SKM-1 treated with dmso at 0.1 percent for 144 hours (cell line): ENCODE data around the gene DYNLT2.
"Not testable (repeated sequence)": the region's sequence is repeated elsewhere in the genome, so short reads cannot be mapped to it uniquely, and the experiment has no call there.

Experiments
- DNase-seq: peaks from one replicate; lab custom pipeline; 2025; ENCODE audit not compliant: unreplicated experiment; lab: John Stamatoyannopoulos, UW

Gene DYNLT2

DNA sequence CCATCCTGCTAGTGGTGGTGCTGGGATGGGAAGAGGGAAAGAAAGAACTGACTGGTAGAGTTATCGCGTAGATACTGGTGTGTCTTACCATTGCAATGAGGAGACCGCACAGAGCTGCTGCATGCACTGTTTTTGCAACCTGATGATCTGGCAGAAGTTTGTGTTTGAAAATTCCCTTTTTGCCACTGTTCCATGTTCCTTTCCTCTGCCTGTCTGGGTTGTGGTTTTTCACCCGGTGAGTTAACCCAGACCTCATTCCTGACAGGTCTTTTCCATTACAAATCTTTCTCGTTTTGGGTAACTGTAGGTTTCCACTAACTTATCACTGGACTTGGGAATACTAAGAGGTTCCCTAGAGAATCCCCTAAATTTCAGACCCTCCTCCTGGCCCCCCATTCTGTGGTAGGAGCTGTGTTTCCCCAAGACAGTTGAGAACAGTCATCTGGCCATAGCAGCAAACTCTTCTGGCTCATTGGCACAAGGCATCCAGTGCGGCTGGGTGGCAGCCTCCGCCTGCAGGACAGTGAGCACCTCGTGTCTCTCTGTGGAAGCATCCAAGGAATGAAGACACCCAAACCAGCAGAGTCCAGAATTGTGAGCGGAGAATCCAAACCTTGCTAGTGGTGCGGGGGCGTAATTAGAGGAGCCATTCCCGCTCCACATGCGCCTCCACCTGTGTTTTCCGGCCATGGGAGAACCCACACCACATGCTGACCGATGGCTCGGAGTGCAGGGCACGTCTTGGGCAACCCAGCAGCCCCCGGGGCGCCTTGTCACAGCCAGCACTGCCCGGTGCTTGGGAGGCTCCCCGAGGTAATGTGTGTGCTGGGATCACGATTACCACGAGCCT, 32.8 kb upstream of the DYNLT2 start:
- DNase-seq, result no peak

DNA sequence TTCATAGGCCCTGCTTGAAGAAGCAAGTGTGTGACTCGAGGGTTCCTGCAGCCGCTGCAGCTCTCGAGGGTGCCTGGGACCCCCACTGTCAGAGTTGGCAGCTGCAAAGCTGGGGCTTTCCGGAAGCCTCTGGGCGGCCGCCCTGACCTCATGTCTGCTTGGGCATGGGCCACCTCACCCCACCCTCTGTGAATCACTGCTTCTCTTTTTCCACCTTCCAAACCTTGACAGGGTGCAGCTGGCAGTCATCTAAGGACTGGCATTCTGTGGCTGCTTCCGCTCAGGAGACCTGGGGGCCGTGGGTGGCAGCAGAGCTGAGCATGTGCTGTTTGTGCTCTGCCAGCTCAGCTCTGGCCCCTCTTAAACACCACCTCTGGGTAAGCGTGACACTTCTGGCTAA, 32.0 kb upstream of the DYNLT2 start:
- no peak for DNase-seq

DNA sequence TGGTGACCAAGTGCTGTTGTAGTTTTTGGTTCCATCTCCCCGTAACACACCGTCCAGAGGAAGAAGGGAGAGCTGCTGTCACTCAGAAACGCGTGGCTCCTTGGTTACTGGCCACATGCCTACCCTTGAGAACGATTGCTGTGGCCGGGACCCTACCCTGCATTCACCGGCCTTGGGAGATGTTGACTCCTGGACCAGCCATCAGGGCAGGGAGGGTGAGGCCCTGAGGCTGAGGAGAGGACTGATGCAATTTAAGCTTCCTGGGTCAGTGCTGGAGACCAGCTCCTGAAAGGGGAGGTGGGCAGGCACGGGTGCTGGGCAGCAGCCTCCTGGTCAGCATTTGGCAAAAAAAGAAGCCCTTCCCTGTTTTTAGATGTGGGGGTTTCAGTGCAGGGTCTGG, 31.6 kb upstream of the DYNLT2 start:
- DNase-seq, result no peak

DNA sequence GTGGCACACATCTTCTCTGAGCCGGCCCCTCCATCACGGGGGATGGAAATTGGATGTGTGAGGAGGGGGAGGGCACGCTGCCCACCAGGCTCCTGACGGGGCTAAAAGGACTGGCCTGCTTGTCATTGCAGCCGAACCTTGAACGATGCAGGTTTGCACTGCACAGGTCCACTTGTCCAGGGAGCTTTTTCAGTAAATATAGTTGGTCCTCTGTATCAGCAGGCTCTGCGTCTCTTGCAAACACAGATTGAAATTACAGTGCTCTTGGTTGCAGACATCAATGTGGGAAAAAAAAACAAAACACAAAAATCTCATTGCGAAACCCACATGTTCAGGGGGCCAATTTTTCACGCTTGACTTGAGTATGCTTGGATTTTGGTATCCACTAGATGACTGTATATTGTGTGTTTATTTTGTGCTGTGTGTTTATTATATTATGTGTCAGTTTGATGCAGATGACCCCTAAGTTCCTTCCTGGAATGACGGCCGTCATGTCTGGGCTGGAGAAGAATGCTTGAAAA, 29.3 kb upstream of the DYNLT2 start:
- DNase-seq, result no peak

DNA sequence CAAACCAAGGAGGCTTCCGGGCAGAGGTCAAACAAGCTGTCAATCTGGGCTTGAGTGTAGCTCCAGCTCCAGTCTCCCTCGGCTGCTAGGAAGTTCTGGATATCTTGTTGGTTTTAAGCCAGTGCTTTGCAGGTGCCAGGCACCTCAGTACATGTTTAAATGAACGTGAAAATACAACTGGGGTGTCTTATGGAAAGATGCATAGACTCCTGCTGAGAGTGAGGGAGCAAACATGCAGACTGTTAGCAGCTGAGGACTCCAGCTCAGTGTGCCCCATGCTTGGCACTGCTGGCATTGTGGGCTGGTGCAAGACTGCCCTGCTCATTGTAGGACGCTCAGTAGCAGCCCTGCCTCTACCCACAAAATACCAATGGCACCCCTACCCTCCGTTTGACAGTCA, 28.5 kb upstream of the DYNLT2 start:
- no peak for DNase-seq

DNA sequence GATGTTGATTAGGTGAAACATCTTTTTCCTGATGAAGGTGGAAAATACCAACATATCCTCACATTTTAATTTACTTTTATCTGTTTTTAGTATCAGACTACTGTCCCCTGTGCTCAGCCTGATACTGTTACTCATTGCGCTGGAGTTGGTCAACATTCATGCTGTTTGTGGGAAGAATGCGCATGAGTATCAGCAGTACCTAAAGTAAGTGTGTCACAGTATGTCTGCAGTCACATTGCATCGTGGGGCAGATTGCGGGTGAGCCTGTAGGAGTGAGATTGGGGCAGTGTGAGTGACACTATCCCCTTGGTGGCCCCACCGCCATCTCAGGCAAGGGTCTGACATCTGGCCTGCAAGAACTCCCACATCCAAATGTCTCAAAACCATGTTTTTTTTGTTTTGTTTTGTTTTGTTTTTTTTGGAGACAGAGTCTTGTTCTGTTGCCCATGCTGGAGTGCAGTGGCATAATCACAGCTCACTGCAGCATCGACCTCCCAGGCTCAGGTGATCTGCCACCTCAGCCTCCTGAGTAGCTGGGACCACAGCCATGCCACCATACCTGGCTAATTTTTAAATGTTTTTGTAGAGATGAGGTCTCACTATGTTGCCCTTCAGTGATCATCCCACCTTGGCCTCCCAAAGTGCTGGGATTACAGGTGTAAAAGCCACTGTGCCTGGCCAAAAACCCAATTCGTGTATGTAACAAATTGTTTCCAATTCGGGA, 27.9 kb upstream of the DYNLT2 start:
- no peak for DNase-seq

DNA sequence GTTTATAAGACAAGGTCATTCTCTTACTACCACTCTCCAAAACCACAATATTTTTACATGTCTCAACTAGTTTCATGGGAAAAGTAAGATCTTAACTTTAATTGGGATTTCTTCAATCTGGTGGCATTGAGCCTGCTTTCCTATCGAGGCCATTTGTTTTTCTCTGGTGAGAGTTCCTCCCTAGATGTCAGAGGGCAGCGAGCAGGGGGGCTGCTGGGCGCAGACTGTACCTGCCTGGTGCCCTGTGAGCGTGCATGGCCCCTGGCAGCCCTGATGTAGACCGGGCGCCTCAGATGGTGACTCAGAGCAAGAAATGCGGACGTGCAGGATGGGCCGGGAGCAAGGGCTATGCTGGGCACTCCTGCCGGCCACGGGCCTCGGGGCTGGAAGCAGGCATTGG, 27.3 kb upstream of the DYNLT2 start:
- DNase-seq, result no peak

DNA sequence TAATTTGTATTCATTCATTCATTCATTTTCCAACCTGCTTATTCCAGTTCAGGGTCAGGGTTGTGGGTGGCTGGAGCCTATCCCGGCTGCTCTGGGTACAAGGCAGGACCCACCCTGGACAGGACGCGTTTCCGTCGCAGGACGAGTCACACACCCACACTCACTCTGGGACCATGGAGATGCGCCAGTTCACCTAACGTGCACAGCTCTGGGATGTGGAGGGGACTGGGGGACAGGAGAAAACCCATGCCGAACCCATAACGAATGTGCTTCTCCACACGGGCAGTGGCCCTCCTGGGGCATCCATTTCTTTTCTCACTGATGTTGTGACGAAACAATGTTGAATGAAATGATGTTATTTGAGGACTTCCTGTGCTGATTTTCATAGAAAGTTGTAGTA, 26.5 kb upstream of the DYNLT2 start:
- DNase-seq, result no peak

DNA sequence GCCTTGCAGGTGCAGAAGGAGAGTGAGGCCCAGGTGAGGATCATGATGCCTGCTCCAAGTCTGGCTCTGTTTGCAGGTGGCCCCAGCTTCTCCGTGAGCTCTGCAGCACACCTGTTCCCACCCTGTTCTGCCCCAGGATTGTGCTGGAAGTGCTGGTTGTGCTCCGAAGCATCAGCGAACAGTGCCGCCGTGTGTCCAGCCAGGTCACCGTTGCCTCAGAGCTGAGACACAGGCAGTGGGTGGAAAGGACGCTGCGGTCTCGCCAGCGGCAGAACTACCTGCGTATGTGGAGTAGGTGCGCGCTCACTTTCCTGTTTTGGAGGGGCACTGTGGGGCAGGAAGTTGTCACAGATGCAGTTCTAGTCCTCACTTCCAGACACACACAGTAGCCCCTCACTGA, 25.0 kb upstream of the DYNLT2 start:
- no peak for DNase-seq

DNA sequence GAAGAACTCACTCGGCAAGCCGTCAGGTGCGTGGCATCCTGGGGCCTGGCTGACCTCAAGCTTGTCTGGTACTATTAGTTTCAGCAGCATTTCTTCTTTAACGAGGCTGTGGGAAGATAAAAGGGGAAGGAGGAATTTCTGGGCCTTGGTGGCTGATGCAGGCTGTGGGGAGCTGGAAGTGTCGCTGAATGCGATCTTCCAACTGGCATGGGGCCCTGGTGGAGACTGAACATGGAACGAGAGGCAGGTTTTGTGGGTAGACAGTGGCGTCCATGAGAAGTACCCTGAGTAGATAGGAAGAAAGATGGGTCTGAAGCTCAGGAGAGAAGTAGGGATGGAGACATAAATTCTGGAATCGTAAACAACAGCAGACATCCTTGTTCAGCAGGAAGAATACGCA, 23.9 kb upstream of the DYNLT2 start:
- DNase-seq, result no peak

DNA sequence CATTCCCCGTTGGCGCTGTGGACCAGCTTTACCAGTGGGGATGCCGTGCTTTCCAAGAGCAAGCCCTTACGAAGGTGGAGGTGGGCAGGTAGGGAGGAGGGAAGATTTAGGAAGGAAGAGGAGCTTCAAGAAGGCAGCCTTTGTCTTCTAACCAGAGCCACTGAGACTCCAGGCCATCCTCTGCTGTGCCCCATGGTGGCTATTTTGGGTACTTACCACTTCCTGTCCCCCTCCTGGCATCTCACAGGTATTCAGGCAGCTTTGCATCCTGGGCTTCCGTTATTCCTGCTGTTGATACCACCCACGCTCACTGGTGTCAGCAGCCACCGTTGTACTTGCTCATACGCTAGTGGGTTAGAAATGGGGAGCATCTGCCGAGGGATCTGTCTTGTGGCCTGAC, 23.0 kb upstream of the DYNLT2 start:
- no peak for DNase-seq

DNA sequence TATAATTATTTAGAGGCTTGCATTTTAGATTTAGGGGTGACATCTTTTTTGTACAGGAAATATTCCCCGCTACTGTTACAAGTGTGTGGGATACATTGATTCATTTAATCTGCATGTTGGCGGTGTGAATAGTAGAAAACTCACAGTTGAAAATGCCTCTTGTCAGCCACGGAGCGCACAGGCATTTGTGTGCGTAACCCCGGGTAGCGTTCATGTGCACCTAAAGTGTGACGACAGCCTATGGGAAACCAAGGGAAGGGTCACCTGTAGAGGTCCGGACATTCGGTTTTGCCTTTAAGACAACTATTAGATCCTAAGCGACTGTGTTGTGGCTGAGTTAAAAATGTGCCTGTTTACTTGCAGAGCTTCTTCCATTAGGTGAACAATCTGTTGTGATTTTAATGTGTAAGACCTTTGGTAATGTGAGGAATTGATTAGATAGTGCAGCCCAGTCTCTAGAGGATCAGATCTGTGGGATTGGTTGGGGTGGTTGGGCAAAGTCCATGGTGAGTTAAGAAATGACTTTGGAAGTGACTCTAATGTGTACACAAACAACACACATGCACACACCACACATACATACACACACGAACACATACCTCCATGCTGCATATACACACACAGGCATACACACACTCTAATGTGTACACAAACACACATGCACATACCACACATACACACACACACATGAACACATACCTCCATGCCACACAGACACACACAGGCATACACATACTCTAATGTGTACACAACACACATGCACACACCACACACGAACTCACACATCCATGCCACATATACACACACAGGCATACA, 15.8 kb upstream of the DYNLT2 start:
- DNase-seq, result no peak

DNA sequence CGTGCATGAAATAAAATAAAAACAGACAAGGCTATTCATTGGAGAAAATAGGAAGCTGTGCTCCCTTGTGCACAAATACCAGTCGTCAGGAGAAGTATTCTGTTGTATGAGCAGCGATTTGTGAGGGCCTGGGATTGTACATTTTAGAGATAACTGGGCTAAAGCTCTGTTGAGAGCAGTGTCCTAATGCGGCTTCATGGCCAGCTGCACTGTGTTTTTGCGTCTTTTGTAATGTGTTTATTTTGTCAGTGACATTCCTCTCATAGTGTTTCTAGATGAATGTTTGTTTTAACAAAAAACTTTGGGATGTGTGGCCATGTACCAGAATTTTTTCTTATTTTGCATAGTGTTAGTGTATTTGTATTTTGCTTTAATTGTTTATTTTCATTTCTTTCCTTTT, 14.9 kb upstream of the DYNLT2 start:
- no peak for DNase-seq

DNA sequence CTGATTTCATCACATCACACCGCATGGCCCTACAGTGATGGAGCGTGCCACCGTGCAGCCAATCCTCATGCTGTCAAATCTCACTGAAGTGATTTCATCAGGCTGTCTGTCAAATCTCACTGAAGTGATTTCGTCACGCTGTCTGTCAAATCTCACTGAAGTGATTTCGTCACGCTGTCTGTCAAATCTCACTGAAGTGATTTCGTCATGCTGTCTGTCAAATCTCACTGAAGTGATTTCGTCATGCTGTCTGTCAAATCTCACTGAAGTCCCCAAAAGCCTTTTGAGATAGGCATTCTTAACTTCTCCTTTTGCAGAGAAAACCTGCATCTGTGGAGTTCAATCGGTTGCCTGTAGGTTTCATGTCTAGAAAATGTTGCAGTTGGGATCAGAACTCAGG, 14.4 kb upstream of the DYNLT2 start:
- DNase-seq, result not testable (repeated sequence)

DNA sequence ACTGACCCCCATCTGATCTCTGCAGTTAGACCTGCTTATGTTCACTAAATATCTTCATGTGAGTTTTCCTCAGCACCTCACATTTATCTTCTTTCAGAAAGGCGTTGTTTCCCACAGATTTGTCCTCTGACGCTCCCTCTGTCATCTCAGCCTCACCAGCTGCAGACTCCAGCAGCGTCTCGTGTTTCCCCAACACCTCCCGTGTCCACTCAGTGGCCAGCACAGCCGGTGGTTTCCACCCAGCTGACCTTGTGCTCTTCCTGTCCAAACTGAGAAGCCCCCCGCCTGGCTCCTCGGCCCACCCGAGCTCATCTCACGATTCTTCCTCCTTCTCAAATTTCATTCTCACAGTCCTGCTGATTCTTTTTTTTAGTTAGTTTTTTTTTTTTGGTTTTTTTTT, 12.5 kb upstream of the DYNLT2 start:
- no peak for DNase-seq

DNA sequence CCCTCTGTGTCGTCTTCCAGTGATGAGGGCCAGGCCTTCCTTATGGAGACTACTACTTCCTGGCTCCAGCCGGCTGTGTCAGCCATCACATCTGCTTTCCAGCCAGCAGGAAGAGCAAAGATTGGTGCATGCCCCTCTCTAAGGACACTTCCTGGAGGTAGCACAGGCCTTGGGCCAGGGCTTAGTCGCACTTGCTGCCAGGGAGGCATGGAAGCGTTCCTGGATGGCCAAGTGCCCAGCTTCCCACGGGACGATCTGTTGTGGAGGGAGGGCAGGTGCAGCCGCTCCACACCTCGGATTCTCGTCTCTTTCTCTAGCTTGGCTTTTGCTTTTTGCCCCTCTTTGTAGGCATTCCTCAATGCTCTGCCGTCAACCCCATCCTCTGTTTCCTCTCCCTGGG, 11.9 kb upstream of the DYNLT2 start:
- no peak for DNase-seq

DNA sequence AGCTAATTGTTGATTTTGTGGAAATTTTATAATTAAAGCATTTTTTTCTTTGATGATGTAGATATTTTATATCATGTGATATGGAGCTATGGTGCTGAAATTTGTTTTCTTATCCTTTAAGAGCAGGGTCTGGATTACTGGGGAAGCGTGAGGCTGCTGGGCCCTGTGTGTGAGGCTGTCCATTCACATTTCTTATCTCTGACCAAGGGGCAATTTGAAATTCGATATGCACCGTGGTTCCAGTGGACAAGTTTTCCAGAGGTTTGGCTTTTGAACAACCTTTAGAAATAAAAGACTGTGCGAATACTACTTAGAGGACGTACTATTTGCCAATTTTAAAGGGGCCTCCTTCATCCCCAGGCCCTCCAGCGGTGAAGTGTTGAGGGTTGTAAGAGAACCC, 3.8 kb upstream of the DYNLT2 start:
- DNase-seq, result no peak

DNA sequence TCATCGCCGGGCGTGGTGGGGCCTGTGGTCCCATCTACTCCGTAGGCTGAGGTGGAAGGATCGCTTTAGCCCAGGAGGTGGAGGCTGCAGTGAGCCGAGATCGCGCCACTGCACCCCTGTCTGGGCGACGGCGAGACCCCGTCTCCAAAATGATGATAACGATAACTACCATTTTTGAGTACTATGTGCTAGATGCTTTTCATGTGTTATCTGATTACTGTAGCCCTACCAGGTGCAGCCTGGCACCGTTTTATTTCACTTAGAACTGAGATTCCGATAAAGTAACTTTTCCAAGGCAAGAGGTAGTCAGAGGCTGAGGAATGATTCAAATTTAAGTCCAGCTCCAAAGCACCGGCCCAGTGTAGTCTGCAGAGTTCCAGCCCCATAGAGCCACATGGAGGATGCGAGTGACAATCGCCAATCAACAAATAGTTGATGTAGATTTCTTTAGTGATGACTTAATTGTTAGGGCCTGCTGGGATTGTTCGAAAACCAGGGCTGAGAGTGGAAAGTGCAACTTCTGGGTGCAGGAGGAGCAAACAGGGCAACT, 777 bp upstream of the DYNLT2 start:
- DNase-seq, result no peak

DNA sequence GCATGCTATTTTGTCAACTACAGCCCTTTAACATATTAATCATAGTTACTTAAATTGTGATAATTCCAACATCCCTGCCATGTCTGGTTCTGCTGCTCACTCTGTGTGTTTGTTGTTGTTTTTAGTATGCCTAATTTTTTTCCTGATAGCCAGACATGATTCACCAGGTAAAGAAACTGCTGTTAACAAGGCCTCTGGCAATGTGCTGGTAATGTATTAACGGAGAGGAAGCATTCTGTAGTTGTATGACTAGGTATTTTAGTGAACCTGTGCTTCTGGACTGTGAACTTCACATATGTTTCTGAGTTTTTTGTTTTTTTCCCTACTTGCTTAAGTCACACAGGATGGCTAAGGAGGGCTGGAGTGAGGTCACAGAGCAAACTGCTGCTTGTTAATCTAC, 4.8 kb downstream of the DYNLT2 start:
- DNase-seq, result no peak

DNA sequence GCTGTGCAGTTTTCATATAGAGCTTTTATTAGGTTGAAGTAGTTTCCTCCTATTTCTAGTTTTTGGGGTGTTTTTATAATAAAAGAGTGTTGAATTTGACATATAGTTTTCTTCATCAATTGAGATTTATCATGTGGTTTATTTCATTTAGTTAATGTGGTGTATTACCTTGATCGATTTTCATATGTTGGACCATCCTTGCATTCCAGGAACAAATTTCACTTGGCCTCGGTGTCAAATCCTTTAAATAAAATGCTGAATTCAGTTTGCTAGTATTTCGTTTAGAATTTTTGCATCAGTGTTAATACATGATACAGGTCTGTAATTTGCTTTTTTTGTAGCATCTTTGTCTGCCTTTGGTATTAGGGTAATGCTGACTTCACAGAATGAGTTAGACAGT, 6.0 kb downstream of the DYNLT2 start:
- no peak for DNase-seq

DNA sequence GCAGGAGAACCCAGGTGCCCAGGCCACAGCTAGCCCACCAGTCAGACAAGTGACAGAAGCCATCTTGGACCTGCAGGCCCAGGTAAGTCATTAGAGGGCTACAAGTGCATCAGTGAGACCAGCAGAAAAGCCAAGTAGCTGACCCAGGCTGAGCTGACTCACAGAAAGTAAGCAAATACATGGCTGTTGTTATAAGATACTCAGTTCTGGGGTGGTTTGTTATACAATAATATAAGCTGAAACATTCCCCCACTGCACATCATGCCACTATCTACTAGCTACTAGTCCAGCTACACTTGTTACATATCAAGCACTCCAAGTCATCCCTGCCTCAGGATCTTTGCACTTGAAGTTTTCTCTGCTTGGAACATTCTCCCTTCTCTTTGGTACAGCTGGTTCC, 10.0 kb downstream of the DYNLT2 start:
- DNase-seq, result no peak
